Hepatocyte (in vitro differentiated cells): ENCODE measurements around the gene MARK3.

Source experiments
- CTCF ChIP-seq: fragments of 200-600 bp; sonication (generic); IDR thresholded peaks from 2 replicates; pipeline ENCODE4 v1.5.1; 2016; ENCODE audit warnings: antibody characterized with exemption, mild to moderate bottlenecking; ENCODE audit not compliant: poor library complexity
- EZH2 ChIP-seq: fragments of 200-600 bp; sonication (generic); IDR thresholded peaks from 2 replicates; pipeline ENCODE4 v1.6.1; 2016; ENCODE audit warnings: antibody characterized with exemption, mild to moderate bottlenecking, borderline replicate concordance

- TF ChIP-seq CTCF, result no peak
- TF ChIP-seq EZH2, result no peak
Observed at GRCh38 chr14:103541709-103542604, 156.7 kb downstream of the MARK3 start.
